ENCODE measurements around the gene NPY.

DNA sequence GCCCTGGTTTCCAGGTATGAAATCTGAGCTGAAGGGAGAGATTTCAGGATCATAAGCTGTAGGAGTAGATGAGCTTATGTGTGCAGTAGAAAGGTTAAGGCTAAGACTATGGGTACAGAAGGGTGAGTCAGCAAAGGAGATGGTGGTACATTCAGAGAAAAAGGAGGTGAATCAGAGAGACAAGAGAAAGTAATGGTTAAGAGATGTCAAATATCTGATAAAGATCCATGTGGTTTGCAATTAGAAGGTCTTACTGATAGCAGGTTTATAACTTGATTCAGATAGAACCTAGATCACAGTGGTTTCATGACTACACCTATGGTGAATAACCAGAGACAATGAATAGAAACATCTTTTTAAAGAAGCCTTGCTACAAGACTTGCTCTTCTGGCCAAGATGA, 4.5 kb upstream of the NPY start:
- TF ChIP-seq CTCF (IDR thresholded peaks at IDR 0.05; ENCODE audit: low read depth, low read length, missing input control) (no peak), SP1 (IDR thresholded peaks at IDR 0.05) (no peak), ZBTB33 (IDR thresholded peaks at IDR 0.05) (no peak), TAF1 (conservative IDR thresholded peaks at IDR 0.05) (no peak), YY1 (IDR thresholded peaks at IDR 0.05) (no peak), HNF4G (IDR thresholded peaks at IDR 0.05) (no peak), RAD21 (IDR thresholded peaks at IDR 0.05) (no peak), GABPA (IDR thresholded peaks at IDR 0.05 in 1 of 2, conservative IDR thresholded peaks at IDR 0.05 in 1 of 2) (no peak)
- TF ChIP-seq, protein P1, sequence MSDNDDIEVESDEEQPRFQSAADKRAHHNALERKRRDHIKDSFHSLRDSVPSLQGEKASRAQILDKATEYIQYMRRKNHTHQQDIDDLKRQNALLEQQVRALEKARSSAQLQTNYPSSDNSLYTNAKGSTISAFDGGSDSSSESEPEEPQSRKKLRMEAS (IDR thresholded peaks at IDR 0.05): no peak

Measured in liver (tissue), 3 donors.